ENCODE data around the gene TMEM131L. TPM values are rescaled to one million over a fixed set of nuclear protein-coding genes. Genes with fewer than 3 reads are reported as not detected.

The TMEM131L gene
- total RNA-seq, 6 experiments from 2014 or later, result 7.7 to 8.9 (median 8.0) TPM

DNA sequence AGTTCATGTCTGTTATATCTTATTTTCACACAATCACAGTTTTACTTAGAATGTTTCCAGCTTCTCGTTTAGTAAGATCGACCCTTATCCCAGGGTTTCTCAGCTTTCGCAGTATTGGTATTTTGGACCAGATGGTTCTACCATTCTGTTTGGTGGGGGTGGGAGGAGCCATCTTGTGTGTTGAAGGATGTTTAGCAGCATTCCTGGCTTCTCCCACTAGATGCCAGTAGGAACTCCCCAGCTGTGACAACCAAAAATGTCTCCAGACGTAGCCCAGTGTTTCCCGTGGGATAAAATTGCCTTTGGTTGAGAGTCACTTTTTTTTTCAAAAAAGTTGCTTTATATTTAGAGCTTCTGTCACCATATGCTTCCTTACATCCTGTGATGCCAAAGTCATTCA is 127.0 kb downstream of the TMEM131L start:
- no peak overlapping the region for H3K27ac Mint-ChIP-seq
- H3K27me3 Mint-ChIP-seq (ENCODE audit: insufficient read depth), result no peaks in the 10 kb centered on the region
- no peaks in the 10 kb centered on the region for H3K36me3 Mint-ChIP-seq (ENCODE audit: low read depth)
- peaks cover 15% of the 10 kb centered on the region for H3K4me1 Mint-ChIP-seq (ENCODE audit: low read depth)
- TF ChIP-seq, protein P1, sequence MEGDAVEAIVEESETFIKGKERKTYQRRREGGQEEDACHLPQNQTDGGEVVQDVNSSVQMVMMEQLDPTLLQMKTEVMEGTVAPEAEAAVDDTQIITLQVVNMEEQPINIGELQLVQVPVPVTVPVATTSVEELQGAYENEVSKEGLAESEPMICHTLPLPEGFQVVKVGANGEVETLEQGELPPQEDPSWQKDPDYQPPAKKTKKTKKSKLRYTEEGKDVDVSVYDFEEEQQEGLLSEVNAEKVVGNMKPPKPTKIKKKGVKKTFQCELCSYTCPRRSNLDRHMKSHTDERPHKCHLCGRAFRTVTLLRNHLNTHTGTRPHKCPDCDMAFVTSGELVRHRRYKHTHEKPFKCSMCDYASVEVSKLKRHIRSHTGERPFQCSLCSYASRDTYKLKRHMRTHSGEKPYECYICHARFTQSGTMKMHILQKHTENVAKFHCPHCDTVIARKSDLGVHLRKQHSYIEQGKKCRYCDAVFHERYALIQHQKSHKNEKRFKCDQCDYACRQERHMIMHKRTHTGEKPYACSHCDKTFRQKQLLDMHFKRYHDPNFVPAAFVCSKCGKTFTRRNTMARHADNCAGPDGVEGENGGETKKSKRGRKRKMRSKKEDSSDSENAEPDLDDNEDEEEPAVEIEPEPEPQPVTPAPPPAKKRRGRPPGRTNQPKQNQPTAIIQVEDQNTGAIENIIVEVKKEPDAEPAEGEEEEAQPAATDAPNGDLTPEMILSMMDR (IDR thresholded peaks at IDR 0.05), result no peak
- H3K9me3 Mint-ChIP-seq, result no peaks in the 10 kb centered on the region
- no peak for DNase-seq
- H3K4me3 Mint-ChIP-seq, result no peak overlapping the region

DNA sequence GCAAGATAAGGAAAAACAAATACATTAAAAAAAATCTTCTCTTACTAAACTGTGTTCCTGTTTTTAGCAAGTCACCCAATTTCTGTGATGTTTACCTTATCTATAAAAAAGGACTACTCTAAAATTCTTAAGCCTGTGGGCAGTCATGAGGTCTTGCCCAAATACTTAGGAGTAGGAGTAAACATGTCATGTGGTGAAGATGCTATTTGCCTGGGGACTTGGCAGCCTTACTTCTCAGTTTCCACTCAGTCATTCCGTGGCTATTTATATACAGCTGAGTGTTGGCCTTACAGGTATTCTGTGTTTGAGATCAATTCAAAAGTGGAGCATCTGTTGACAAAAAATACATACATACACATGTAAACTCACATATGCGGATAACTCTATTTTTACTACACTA is 128.1 kb downstream of the TMEM131L start:
- TF ChIP-seq, protein P1 (IDR thresholded peaks at IDR 0.05), result no peak
- Mint-ChIP-seq H3K4me1 (ENCODE audit: low read depth) (peaks cover 15% of the 10 kb centered on the region), H3K27ac (peak overlapping the region; percentile 13; the same call in 1 of the 2 replicates), H3K27me3 (ENCODE audit: insufficient read depth) (no peaks in the 10 kb centered on the region), H3K4me3 (no peak overlapping the region), H3K36me3 (ENCODE audit: low read depth) (peaks cover 5% of the 10 kb centered on the region; the same call in 1 of the 2 replicates), H3K9me3 (no peaks in the 10 kb centered on the region)
- peak; percentile 73 for DNase-seq

DNA sequence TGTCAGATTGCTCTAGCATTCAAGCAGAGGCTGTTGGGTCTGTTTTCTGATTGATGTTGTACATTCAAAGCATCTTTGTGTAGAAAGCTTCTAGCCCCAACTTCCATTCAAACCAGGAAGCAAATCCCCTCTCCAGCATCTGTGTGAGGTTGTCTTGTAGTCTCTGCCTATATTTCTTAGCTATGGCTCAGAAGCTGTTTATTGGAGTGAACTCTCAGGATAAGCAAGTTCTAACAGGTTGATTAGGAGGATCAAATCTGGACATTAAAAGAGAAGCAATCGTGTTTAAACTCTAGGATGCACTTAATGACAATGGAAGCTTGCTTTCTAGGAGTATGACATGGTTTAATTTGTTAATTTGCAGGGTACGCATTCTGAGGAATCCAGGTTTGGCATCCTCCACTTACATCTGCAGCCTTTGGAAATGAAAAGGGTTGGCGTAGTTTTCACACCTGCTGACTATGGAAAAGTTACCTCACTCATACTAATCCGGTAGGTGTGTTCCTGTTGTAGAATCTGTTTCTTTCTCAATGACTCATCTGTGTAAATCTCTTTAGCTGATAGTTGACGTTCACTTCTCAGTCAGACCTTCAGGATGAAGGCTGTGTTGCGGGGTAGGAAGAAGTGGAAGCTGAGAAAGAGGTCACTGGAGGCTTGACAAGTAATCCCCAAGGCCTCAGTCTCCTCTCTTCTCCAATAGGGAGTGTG is 129.9 kb downstream of the TMEM131L start:
- DNase-seq, result no peak
- TF ChIP-seq, protein P1 (IDR thresholded peaks at IDR 0.05), result no peak
- Mint-ChIP-seq H3K4me3 (no peak overlapping the region), H3K4me1 (ENCODE audit: low read depth) (peaks cover 14% of the 10 kb centered on the region), H3K36me3 (ENCODE audit: low read depth) (peaks cover 6% of the 10 kb centered on the region; the same call in 1 of the 2 replicates), H3K27ac (no peak overlapping the region), H3K27me3 (ENCODE audit: insufficient read depth) (no peaks in the 10 kb centered on the region), H3K9me3 (no peaks in the 10 kb centered on the region)

DNA sequence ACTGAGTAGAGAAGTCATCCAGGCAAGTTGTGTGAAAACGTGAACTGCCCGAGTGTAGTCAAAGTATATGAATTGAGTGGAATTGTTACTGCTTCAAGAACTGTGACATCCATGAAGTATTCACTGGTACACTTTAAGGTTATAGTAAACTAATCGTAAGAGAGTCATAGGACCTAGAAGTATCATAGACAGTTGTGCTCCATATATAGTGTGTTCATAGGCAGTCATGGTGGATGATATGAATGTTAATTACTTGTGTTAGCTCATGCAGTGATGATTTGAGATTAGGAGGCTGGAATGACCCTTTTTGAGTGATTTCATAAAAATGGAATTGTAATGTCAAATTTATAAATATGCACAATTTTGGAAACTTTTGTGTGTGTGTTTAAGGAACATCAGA is 136.6 kb downstream of the TMEM131L start:
- Mint-ChIP-seq H3K27me3 (ENCODE audit: insufficient read depth) (no peaks in the 10 kb centered on the region; the same call in 1 of the 2 replicates), H3K27ac (no peak overlapping the region), H3K9me3 (no peaks in the 10 kb centered on the region), H3K36me3 (ENCODE audit: low read depth) (peaks cover 21% of the 10 kb centered on the region), H3K4me1 (ENCODE audit: low read depth) (no peaks in the 10 kb centered on the region), H3K4me3 (no peak overlapping the region)
- TF ChIP-seq, protein P1 (IDR thresholded peaks at IDR 0.05), result no peak
- no peak for DNase-seq

DNA sequence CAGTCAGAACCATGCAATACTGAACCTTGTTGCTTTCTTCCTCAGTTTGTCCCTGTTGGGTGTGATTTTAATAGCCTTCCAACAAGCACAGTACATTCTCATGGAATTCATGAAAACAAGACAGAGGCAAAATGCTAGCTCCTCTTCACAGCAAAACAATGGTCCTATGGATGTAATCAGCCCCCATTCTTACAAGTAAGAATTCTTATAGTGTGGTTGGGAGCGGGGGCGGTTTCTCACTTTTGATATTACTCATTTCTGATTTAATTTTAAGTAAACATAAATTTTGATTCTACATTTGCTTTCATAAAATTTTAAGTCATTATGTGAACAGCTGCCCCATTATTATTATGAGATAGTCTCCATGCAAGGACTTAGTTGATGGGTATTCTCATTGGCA is 137.1 kb downstream of the TMEM131L start:
- Mint-ChIP-seq H3K36me3 (ENCODE audit: low read depth) (peaks cover 21% of the 10 kb centered on the region), H3K4me1 (ENCODE audit: low read depth) (no peaks in the 10 kb centered on the region), H3K4me3 (no peak overlapping the region), H3K27me3 (ENCODE audit: insufficient read depth) (no peaks in the 10 kb centered on the region; the same call in 1 of the 2 replicates), H3K27ac (no peak overlapping the region), H3K9me3 (no peaks in the 10 kb centered on the region)
- TF ChIP-seq, protein P1 (IDR thresholded peaks at IDR 0.05), result no peak
- DNase-seq, result no peak

Data from HFFc6 (cell line).